Measurements from ENCODE around the gene PKP2.
"Not testable (repeated sequence)": the region's sequence is repeated elsewhere in the genome, so short reads cannot be mapped to it uniquely, and the experiment has no call there.

The PKP2 gene

DNA sequence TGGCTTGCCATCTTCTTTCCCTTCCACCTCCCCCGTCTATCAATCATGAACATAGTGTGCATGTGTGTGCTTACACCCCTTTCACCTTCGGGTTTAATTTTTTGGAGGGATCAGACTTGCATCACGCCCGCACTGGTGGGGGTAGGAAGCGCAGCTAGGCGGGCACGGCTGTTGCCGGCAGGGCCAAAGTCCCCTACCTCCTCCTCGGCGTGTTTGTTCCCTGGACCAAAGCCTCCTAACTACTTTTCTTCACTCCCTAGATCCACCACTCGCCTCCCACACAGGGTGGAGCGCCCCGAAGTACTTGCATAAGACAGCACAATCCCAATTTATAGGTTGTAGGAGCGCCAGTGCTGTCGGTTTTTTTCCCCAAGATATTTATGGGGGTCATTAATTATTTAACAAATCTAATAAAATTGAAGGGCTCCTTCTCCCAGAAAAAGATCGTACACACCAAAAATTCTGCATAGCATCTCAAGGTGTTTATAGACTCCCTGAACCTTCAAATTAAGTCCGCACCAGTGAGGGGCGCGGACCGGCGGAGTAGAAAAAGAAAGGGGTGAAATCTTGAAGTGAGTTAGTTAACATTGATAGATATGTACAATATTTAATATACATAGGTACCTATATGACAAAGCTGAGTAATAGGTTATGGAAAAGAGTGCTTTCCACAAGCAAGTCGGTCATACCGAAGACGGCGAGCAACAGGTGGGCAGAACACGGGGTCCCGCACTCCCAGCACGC is 717 bp downstream of the PKP2 start:
- DNase-seq: no peak

- no peak for DNase-seq
Measured at GRCh38 chr12:32894566-32894965, 2.0 kb downstream of the PKP2 start.

GRCh38 chr12:32893458-32893857 is 3.1 kb downstream of the PKP2 start:
- DNase-seq: no peak

- DNase-seq: no peak
Measured at GRCh38 chr12:32893043-32893442, 3.5 kb downstream of the PKP2 start.

GRCh38 chr12:32892369-32892768 is 4.2 kb downstream of the PKP2 start:
- DNase-seq: not testable (repeated sequence)

GRCh38 chr12:32891956-32892355 is 4.6 kb downstream of the PKP2 start:
- DNase-seq: no peak

DNA sequence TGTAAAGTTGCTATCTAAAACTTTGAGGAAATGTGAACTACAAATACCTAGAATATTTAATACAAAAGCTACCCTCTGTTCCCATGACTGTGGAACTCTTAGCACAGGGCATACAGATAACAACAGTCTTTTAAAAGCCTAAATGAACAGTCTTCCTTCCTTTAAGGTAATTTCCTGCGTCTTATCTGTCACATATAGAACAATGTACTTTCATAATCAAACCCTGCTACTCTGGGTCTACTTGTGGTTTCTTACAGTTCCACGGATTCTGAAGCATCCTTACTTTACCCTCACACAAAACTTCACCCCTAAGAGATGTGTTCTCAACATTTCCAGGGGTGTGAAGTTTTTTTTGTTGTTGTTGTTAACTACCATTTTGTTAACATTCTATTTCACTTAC is 5.1 kb downstream of the PKP2 start:
- DNase-seq: no peak

DNA sequence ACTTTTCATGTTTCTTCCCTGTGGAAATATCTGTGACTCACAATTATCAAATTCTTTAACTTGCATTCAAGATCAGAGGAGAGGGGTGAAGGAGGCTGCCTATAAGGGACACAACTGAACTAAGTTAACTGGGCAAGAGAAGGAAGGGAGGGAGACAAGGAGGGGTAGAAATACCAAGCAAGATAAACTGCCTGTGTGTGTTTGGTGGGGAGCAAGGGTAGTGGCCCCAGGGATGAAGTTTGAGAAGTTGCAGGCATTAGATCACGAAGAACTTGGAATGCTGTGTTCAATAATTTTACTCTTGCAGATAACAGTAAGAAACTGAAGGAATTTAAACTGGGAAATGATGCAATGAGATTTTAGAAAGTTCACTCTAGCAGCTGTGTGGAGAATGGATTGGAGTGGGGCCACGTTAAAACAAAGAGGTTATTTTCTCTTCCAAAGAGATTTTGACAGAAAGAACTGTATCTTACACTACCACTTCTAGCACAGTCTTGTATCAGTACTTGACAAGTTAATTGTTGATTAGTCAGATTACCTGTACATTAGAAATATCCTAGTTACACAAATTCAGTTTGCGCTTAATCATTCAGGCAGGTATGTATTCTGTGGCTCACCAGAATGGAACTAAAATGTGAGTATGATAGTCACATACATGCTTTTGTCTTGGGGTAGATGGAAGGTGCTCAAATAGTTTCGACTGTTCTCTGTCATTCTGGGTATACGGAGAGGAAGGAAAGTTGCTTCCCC is 7.4 kb downstream of the PKP2 start:
- DNase-seq: no peak

DNA sequence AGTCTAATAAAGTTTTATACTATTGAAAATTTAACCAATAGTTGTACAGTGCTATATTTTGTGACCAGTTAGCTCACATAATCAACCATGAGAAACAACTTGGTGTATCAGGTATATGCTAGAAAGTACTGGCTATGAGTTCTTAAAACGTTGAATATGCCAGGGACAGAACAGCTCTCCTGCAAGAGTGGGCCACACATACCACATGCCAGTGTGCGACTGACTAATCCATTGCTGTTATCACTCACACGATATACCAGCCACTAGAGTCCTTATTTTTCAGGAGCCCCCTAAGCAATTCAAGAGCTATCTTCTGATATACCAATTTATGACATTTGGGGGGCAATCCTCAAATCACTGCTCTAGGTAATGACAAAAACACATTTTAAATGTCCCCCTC is 9.5 kb downstream of the PKP2 start:
- no peak for DNase-seq

DNA sequence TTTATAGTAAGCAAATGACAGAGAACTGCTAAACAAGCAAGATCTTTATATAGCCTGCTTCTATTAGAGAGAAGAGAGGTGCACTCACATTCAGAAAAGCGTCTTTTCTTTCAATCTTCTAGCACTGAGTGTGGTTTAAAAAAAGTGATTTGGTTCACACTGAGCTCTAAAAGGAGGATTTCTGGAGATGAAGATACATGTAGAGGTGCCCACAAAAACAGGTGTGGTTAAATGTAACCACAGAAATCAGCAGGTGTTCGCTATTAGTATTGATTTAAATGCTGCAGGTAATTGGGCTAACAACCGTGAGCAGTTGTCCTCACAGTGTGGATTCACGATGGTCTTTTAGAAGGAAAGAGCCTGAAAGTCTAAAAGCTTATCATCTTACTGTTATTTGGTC is 10.7 kb downstream of the PKP2 start:
- no peak for DNase-seq

DNA sequence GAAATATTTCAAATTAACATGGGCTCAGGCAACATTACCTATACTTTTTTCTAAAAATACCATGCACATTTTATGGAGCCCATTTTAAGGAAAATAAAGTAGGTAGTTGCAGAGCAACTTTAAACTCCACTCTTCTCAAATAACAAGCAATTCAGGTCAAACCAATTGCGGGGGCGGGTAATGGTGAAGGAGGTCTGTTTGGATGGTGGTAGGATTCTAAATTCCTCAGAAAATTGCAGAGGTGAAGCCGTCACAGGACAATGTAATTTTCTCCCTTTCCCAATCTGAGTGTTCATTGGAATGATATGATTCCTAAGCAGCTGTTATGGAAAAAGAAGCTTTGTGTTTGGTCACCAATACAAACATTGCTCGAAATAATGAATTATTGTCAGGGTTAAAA is 11.6 kb downstream of the PKP2 start:
- DNase-seq: no peak

DNA sequence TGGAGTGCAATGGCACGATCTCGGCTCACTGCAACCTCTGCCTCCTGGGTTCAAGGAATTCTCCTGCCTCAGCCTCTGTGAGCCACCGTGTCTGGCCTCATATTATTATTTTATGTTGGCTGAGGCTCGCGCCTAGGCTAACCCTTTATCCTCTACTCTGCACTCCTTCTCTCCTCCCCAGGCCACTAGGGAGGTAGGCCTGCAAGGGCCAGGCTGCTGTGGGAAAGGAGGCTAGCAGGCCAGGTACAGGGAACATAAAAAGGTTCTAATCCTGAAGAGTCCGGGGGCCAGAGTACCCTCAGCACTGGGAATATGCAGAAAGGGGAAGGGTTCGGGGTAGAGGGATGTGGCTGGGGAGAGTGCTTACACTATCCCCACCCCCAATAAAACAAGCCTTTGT is 14.9 kb downstream of the PKP2 start:
- no peak for DNase-seq

GRCh38 chr12:32881107-32881506 is 15.5 kb downstream of the PKP2 start:
- DNase-seq: no peak

DNA sequence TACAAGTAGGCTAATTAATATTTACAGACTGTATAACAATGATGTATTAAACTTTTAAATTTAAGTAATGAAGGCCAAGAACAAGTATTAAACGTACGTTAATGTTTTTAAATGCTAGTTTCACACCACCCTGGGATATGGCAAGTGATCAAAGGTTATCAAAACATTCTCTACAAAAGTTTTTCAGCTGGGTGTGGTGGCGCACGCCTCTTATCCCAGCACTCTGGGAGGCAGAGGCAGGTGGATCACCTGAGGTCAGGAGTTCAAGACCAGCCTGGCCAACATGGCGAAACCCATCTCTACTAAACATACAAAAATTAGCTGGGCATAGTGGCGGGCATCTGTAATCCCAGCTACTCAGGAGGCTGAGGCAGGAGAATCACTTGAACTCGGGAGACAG is 17.5 kb downstream of the PKP2 start:
- DNase-seq: not testable (repeated sequence)

- DNase-seq: no peak
Measured at GRCh38 chr12:32877601-32878459, 18.7 kb downstream of the PKP2 start.

- no peak for DNase-seq
Measured at GRCh38 chr12:32876004-32876403, 20.6 kb downstream of the PKP2 start.

DNA sequence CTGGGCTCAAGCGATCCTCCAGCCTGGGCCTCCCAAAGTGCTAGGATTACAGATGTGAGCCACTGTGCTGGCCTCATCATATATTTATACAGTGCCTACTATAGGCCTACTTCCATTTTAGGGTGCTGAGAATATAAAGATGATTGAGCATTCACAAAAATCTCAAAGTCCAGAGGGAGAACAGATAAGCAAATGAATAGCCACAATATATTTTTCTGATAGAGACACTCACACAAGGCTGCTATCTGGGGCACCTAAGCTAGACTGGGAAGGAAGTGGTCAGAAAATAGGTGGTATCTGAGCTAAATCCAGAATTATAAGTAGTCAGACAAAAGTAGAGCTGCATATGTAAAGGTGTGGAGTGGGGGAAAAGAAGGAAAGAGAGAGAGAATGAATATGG is 21.6 kb downstream of the PKP2 start:
- no peak for DNase-seq

- no peak for DNase-seq
Measured at GRCh38 chr12:32874078-32874477, 22.5 kb downstream of the PKP2 start.

DNA sequence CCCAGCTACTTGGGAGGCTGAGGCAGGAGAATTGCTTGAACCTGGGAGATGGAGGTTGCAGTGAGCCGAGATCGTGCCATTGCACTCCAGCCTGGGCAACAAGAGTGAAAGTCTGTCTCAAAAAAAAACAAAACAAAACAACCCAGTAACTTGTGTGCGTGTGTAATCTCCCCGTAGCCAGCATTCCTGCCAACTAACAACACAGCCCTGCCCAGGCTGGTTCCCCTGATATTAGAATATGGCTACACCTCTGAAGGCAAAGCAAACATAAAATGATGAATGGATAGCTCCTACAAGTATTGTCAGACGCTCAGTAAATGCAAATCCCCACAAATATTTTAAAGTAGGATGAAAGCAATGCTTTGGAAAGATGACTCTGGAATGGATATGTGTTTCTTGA is 24.2 kb downstream of the PKP2 start:
- DNase-seq: not testable (repeated sequence)

DNA sequence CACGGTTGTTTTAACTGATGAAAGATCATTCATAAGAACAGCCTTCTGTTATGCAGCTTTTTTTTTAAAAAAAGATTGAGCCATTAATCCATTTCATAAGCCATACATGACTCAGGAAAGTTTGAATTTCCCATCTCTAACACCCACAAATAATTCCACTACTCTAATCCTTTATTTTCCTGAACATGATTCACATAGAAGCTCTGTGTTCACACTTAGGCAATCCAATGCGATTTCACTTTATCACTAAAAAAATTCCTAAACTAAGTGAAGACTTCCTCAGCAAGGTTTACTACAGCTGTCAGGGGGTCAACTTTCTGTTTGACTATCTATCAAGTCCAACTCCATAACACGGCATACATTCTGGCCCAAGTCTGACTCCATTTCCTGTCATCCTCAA is 25.9 kb downstream of the PKP2 start:
- no peak for DNase-seq

DNA sequence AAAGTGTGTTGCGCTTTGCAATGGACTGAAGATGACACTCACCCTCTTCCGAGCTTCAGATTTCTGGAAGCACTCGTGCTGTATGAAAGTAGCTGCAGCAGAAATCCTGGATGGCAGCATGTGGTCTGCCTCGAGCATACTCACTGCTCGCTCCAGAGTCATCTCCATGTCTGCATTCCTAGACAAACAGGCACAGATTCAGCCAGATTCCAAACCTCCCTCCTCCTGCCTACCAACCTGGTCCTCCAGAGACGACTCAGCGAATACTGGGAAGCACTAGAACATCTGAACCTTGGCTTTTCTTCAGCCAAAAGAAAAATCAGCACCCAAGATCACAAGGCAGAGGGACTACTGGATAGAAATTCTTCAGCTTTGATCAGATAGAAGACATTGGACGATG is 27.7 kb downstream of the PKP2 start:
- no peak for DNase-seq

- no peak for DNase-seq
Measured at GRCh38 chr12:32864731-32865130, 31.8 kb downstream of the PKP2 start.

GRCh38 chr12:32863128-32863527 is 33.4 kb downstream of the PKP2 start:
- DNase-seq: no peak

DNA sequence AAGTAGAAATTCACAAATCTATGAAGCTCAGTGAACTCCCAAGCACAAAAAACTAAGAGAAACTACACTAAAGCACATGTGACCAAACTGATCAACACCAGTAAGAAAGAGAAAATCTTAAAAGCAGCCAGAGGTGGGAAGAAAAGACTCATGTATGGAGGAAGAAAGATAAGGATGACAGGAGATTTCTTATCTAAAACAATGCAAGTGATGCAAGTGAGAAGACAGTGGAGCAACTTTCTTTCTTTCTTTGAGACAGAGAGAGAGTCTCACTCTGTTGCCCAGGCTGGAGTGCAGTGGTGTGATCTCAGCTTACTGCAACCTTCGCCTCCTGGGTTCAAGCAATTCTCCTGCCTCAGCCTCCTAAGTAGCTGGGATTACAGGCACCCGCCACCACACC is 34.9 kb downstream of the PKP2 start:
- DNase-seq: not testable (repeated sequence)

Data from effector CD8-positive, alpha-beta T cell (primary cell).